Activated CD4-positive, alpha-beta T cell treated with anti-CD3 and anti-CD28 coated beads, Interleukin-2, amount 50 U/mL, for 48 hours (primary cell): ENCODE results near the gene KISS1.

Experiments used
- DNase-seq, 2 experiments: peaks; one replicate each; pipeline ENCODE4 v3.0.0-alpha.2; 2020

The KISS1 gene

GRCh38 chr1:204216880-204217647, 20.8 kb upstream of the KISS1 start:
- DNase-seq = no peak

GRCh38 chr1:204216236-204216635, 19.9 kb upstream of the KISS1 start:
- no peak for DNase-seq

GRCh38 chr1:204213668-204214662, 17.7 kb upstream of the KISS1 start, which contains the start of gene GOLT1A:
Gene GOLT1A (minus strand): TSS chr1:204213988. CDS start chr1:204213906, 82 bp downstream.
- peak; percentile 42 to 56 for DNase-seq

GRCh38 chr1:204212715-204213114, 16.4 kb upstream of the KISS1 start:
- no peak for DNase-seq

GRCh38 chr1:204211046-204211445, 14.8 kb upstream of the KISS1 start:
- no peak for DNase-seq

- DNase-seq = peak; percentile 80 to 83
These were observed 10.9 kb upstream of the KISS1 start for GRCh38 chr1:204207136-204207616.

GRCh38 chr1:204206121-204206520, 9.8 kb upstream of the KISS1 start:
- DNase-seq = no peak

- DNase-seq = no peak
These were observed 9.2 kb upstream of the KISS1 start for GRCh38 chr1:204205486-204205885.

- no peak for DNase-seq
These were observed 8.7 kb upstream of the KISS1 start for GRCh38 chr1:204204944-204205343.

GRCh38 chr1:204203206-204203767, 7.0 kb upstream of the KISS1 start:
- DNase-seq = no peak

GRCh38 chr1:204202481-204202880, 6.2 kb upstream of the KISS1 start:
- DNase-seq = no peak

- DNase-seq = no peak
These were observed 5.2 kb upstream of the KISS1 start for GRCh38 chr1:204201348-204202040.

GRCh38 chr1:204199579-204199978, 3.3 kb upstream of the KISS1 start:
- no peak for DNase-seq

- no peak for DNase-seq
These were observed 2.4 kb upstream of the KISS1 start for GRCh38 chr1:204198348-204199340.

- DNase-seq = no peak
These were observed 777 bp upstream of the KISS1 start for GRCh38 chr1:204197068-204197467.

- DNase-seq = no peak
These were observed 1.5 kb downstream of the KISS1 start for GRCh38 chr1:204194771-204195170.

- DNase-seq = no peak
These were observed 2.2 kb downstream of the KISS1 start for GRCh38 chr1:204194080-204194479.

GRCh38 chr1:204192589-204193352, 3.5 kb downstream of the KISS1 start:
- DNase-seq = no peak

- no peak for DNase-seq
These were observed 4.2 kb downstream of the KISS1 start for GRCh38 chr1:204192046-204192445.

GRCh38 chr1:204191456-204191855, 4.8 kb downstream of the KISS1 start:
- no peak for DNase-seq
